Measurements from ENCODE around the gene CLRN2.
"Not testable (repeated sequence)": the region's sequence is repeated elsewhere in the genome, so short reads cannot be mapped to it uniquely, and the experiment has no call there.

Gene CLRN2

DNA sequence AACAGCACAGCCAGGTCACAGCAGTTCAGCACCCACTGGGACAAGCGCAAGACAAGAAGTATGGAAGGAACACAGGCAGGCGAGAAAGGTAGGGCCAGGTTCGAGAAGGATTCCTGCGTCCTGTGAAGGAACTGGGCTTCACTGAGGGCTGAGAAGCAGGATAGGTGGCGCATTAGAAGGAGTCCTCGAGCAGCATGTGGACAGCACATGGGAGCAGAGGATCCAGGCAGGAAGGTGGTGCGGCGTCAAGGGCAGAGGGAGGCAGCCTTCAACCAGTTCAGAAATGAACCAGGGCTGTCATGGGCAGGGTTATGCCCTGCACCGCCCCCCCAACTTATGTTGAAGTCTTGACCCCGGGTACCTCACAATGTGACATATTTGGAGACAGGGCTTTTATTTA lies 31.3 kb downstream of the CLRN2 start:
- DNase-seq = no peak

DNA sequence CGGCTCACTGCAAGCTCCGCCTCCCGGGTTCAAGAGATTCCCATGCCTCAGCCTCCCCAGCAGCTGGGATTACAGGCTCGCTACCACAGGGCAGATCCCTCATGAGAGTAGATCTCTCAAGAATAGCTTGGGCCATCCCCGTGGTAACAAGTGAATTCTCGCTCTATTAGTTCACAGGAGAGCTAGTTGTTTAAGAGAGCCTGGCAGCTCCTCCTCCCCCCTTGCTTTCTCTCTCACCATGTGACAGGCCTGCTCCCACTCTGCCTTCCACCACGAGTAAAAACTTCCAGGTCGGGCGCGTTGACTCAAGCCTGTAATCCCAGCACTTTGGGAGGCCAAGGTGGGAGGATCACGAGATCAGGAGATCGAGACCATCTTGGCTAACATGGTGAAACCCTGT lies 31.7 kb downstream of the CLRN2 start:
- no peak for DNase-seq

DNA sequence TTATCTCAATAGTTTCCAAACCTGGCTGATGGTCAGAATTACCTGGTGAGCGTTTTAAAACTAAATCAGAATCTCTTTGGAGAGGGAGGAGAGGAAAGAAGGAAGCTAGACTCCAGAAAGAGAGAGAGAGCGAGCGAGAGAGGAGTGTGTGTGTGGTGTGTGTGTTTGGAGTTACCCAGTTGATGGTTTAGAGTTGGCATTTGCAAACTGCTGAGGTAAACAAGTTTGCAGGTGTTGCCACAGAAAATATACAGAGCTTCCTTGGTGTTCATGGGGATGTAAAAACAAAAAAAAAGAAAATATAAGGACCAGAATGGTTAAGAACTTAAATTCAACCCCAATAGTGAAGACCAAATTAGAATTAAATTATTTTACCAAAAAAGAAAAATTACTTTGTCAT lies 35.6 kb downstream of the CLRN2 start:
- DNase-seq = no peak

DNA sequence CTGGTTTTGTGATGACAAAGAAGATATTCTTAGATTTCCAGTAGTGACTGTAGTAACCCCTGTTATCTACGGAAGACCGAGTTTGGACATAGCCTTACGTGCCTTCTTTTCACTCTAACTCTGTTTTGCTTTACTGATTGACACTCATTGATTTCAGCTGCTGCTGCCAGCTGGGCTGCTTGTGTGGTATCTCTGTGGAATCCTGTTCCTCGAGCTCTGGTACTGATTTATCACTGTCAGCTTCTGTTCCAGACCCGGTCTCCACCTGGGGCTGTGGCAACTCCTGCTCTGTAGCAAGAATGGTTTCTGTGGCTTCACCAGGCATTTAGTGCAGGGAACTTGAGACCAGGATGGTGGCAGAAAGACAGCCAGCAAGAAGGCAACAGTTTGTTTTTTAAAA lies 37.5 kb downstream of the CLRN2 start:
- no peak for DNase-seq

DNA sequence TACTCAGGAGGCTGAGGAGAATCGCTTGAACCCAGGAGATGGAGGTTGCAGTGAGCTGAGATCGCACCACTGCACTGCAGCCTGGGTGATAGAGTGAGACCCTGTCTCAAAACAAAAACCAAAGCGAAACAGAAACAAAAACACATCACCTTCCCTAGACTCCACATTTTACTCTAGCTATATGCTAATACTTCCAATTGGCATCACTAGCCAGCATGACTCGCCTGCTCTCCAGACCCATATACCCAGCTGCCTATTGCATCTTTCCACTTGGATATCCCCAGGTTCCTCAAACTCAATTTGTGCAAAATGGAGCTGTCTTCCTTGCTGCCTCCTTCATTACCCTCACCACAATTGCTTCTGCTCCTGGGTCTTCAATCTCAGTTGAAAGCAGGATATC lies 39.6 kb downstream of the CLRN2 start:
- no peak for DNase-seq

DNA sequence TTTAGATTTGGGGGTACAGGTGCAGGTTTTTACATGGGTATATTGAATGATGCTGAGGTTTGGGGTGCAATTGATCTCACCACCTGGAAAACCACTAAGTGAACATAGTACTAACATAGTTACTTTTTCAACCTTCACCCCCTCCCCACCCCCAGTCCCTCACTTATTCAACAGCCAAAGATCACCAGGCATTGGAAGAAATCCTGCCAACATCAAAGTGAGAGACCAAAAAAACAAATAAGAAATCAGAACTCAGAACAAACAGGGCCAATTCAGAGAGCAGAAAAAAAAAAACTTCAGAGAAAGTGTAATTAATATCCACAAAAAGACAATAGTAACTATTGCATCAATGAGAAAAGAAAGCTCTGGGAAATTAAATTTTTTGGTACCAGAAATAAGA lies 41.5 kb downstream of the CLRN2 start:
- no peak for DNase-seq

DNA sequence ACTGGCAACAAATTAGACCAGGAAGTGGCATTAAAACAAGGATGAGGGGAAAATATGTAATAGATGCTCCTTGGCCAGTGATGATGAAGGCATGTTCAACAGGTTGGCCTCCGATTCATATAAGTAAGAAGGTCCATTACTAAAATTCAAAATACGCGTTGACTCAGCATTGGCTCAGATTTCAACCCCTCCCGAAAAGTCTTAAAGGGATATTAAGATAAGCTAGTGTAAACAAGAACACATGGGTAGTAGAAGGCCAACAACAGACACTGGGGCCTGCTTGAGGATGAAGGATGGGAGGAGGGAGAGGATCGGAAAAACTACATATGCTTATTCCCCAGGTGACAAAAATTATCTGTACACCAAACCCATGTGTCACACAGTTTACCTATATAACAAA lies 42.9 kb downstream of the CLRN2 start:
- no peak for DNase-seq

DNA sequence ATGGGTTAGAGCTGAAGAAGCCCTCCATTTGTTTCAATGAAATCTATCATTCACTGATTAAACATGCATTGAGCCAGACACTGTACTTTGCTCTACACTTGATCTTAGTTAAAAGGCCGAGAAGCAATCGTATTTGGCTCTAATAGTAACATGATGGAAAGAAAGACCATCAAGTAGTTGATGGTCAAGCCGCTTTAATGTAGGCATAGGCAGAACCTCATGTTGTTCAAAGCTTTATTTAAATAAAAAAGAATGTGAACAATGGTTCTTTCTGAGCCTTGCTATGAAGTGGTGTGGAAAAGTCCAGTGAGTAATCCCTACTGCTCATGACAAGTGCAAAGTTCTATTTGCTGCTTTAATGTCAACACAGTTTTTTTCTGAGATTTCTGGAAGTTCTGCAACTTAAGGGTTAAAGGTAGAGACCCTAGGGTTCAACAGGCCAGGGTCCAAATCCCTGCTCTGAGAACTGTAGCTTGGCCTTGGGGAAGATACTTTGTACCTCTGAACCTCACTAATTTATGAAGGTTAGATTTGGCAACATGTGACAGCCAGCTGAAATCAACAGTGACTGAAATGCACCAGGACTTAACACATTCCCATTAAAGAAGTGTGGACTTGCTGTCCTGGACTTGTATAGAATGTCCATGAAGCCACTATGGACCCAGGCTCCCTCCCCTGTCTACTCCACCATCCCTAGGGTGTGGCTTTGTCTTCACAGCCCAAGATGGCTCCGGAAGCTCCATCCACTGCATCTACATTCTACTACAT lies 44.2 kb downstream of the CLRN2 start:
- no peak for DNase-seq

DNA sequence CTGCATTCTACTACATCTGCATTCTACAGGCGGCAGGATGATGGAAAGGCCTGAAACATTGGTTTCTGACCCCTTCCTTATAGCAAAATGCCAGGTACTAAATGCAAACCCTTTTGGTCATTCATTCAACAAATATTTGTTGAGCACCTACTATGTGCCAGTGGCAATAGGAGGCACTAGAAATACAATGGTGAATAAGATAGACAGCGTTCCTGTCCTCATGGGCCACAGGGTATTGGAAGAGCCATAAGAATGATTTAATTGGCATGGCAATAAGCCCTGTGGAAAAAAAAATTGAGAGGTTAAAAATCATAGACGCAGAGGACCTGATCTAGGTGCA lies 44.7 kb downstream of the CLRN2 start:
- no peak for DNase-seq

DNA sequence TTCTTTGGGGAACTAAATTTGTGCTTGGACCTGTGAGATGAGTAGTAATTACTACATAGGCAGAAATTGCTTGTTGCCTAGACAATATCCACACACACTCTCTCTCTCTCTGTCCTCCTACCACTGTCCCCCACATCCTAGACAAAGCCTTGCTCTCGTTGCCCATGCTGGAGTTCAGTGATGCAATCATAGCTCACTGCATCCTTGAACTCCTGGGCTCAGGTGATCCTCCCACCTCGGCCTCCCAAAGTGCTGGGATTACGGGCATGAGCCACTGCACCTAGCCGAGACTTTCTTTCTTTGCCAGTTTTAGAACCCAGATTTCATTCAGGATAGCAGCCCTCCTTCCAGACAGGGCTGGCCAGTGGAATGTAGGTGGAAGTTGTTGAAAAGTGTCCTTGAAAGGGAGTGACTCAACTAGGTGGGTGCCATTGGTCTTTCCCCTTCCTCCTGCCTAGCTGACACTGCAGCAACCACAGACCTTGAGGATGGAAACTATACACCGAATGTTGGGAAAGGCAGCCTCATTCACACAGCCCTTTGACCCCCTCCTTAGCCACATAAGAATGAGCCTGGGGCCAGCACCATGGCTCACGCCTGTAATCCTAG lies 45.2 kb downstream of the CLRN2 start:
- no peak for DNase-seq

DNA sequence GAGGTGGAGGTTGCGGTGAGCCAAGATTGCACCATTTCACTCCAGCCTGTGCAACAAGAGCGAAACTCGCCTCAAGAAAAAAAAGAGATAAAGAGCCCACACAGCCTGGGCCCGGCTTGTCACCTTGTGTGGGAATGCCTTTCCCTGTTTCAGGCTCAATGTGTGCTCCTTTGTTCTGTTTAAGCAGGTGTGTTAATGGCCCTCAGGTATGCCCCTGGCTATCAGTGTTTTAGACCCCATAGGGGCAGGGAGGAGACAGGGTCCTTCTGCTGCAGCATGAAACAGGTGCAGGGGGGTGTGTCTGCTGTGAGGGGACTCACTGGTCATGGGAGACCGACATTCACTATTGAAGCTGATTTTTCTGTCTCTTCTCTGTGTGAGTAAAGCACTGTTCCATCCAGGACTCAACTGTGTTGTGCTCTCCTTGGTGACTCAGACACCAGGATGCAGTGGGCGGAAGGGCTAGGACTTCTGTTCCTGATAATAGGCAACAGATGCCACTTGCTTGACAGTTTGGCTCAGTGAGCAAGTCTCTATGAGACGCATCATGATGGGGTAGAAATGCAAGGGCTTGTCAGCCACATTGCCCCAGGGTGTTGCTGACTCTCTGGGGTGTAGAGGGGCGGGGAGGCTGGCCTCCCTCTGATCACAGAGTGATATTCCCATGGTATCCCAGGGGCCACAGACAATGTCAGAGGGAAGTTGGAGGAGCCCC lies 46.4 kb downstream of the CLRN2 start:
- DNase-seq = peak; percentile 54

DNA sequence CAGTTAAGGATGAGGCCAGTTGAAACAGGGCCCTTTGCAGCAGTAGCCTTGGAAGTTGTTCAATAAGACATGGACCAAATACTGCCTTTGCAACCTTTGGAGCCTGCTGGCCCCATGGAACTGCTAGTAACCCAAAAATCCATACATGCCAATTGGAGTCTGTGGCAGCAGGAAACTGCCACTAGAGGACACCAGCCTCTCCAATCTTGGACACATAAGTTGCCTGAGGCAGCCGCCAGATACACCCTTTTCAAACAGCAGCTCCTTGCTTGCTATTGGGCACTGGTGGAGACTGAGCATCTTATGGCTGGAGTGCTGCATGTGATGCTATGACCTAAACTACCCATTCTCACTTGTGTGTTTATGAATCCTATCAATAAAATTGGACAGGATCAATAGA lies 47.2 kb downstream of the CLRN2 start:
- no peak for DNase-seq

DNA sequence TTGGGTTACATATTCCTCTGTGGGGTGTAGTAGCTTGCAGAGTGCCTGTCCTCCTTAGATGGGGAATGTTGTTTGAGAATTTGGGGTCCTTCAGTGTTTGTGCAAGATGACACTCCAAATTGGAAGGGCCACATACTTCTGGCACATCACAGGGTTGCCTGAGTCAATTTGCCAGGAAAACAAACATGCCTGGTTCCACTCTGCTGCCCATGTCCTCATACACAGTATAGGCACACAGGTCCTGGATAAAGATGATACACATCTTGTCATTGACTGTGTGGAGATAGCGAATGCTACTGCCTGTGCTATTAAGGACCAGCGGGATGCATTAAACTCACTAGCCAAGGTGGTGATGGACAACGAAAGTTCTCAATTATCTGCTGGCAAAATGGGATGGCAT lies 50.9 kb downstream of the CLRN2 start:
- DNase-seq = no peak

DNA sequence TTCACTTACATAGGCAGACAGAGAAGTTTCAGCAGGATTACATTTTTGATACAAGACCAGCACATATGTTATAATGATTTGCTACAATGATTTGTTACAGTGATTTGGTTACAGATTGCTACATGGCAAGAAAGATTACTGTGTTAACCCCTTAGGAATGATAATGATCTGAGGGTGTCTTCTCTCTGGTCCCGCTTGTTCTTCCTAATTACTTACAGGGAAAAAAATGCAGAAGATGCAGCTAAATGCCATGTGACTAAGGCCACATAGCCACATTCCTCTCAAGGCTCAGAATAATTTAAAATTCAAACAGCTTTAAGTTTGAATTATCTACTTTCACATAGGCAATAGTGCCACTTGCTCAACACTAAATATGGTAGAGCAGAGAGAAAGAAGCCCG lies 52.3 kb downstream of the CLRN2 start:
- peak; percentile 39 for DNase-seq

DNA sequence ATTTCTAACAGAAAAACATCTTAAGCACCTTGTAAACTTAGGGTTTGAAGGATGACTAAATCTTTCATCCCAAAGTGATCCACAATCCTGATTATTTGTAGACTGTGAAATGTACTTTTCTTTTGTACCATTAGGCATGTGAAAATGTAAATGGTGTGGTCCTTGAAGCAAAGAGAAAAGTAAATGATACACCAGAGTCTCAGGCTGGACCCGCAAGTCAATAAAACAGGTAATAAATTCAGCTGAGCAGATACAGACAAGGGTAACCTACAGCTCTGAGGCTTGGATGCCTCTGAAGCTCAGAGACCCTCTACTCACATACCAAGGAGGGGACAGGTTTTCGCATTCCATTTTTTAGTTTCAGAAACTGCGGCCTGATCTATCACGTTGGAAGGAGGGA lies 59.2 kb downstream of the CLRN2 start:
- no peak for DNase-seq

DNA sequence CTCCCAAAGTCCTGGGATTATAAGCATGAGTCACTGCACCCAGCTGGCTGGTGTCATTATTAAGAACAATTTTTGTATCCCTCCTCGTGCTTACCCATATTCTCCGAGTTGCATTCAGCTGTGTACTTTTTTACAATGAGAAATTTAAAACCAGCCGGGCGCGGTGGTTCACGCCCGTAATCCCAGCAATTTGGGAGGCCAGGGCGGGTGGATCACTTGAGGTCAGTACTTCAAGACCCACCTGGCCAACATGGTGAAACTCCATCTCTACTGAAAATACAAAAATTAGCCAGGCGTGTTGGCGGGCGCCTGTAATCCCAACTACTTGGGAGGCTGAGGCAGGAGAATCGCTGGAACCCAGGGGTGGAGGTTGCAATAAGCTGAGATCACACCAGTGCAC lies 60.2 kb downstream of the CLRN2 start:
- DNase-seq = not testable (repeated sequence)
